Karpas-422 (cell line): ENCODE measurements around the gene CSNK1G1. TPM values are rescaled to one million over a fixed set of nuclear protein-coding genes. Genes with fewer than 3 reads are reported as not detected.
"Not testable (repeated sequence)": the region's sequence is repeated elsewhere in the genome, so short reads cannot be mapped to it uniquely, and the experiment has no call there.

ENCODE experiments used
- DNase-seq: peaks from one replicate; pipeline ENCODE4 v3.0.0-alpha.2; 2015
- H2AFZ ChIP-seq: fragments of 200-600 bp; sonication (generic); 2 replicates; pipeline ENCODE4 v1.6.1; 2014; ENCODE audit warnings: antibody characterized with exemption, low read length, mixed read lengths
- H3K27ac ChIP-seq: fragments of 200-600 bp; sonication (generic); 2 replicates; pipeline ENCODE4 v1.5.1; 2014; ENCODE audit warnings: mild to moderate bottlenecking, low read length, moderate library complexity
- H3K27me3 ChIP-seq: fragments of 200-600 bp; sonication (generic); 2 replicates; pipeline ENCODE4 v1.6.1; 2014; ENCODE audit warnings: low read length, mixed read lengths
- H3K36me3 ChIP-seq: fragments of 200-600 bp; sonication (generic); 2 replicates; pipeline ENCODE4 v1.6.1; 2014; ENCODE audit warnings: low read length, mixed read lengths; ENCODE audit not compliant: insufficient read depth
- H3K4me1 ChIP-seq: fragments of 200-600 bp; sonication (generic); 2 replicates; pipeline ENCODE4 v1.6.1; 2014; ENCODE audit warnings: mild to moderate bottlenecking, low read length, mixed read lengths
- H3K4me2 ChIP-seq: fragments of 200-600 bp; sonication (generic); 2 replicates; pipeline ENCODE4 v1.6.1; 2014; ENCODE audit warnings: low read length, low read depth, mild to moderate bottlenecking; ENCODE audit not compliant: poor library complexity, severe bottlenecking
- H3K4me3 ChIP-seq: fragments of 200-600 bp; sonication (generic); 2 replicates; pipeline ENCODE4 v1.5.1; 2014; ENCODE audit warnings: mild to moderate bottlenecking, antibody characterized with exemption, low read length, mixed read lengths
- H3K79me2 ChIP-seq: fragments of 200-600 bp; sonication (generic); 2 replicates; pipeline ENCODE4 v1.6.1; 2014; ENCODE audit warnings: mild to moderate bottlenecking, low read length, mixed read lengths
- H3K9ac ChIP-seq: fragments of 200-600 bp; sonication (generic); 2 replicates; pipeline ENCODE4 v1.6.0; 2014; ENCODE audit warnings: low read length
- H3K9me2 ChIP-seq: fragments of 200-600 bp; sonication (generic), shearing (Covaris generic); replicated peaks from 2 replicates; pipeline ENCODE4 v1.6.0; 2014; ENCODE audit warnings: mild to moderate bottlenecking, low read length, moderate library complexity; ENCODE audit not compliant: insufficient read depth
- H3K9me3 ChIP-seq: fragments of 300-700, 200-600 bp; sonication (generic); 2 replicates; pipeline ENCODE4 v1.6.1; 2014; ENCODE audit warnings: low read length, mixed read lengths
- H4K20me1 ChIP-seq: fragments of 200-600 bp; sonication (generic); 2 replicates; pipeline ENCODE4 v1.6.1; 2014; ENCODE audit warnings: mild to moderate bottlenecking, antibody characterized with exemption, low read length, low read depth; ENCODE audit not compliant: insufficient read depth
- total RNA-seq: library from RNA; depleted of rRNA; stranded (reverse); fragments of >200 nt; shearing (Covaris generic); gene quantifications from 2 replicates; pipeline ENCODE4 v1.2.3, GENCODE V29; 2014; ENCODE audit warnings: low replicate concordance

The CSNK1G1 gene
- total RNA-seq, 1 experiment from 2014 or later = 37.1 TPM

DNA sequence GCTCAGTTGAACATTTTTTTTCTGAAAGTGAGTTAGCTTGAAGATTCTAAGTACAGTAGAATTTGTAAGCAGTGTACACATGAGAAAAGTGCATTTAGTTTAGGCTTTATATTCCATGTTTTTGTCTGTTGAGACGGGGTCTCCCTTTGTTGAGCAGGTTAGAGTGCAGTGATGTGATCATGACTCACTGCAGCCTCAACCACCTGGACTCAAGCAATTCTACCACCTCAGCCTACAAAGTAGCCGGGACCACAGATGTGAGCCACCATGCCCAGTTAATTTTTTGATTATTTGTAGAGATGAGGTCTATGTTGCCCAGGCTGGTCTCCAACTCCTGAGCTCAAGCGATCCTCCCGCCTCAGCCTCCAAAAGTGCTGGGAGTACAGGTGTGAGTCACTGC, 5.3 kb upstream of the CSNK1G1 start:
- H3K9me3 ChIP-seq = no peaks in the 10 kb centered on the region
- no peak overlapping the region for H2AFZ ChIP-seq
- DNase-seq = no peak
- H3K9ac ChIP-seq = no peak overlapping the region
- H3K9me2 ChIP-seq = no peaks in the 10 kb centered on the region
- peaks cover 22% of the 10 kb centered on the region for H3K4me1 ChIP-seq
- H3K36me3 ChIP-seq = peaks cover 17% of the 10 kb centered on the region
- H3K4me3 ChIP-seq = no peak overlapping the region
- no peaks in the 10 kb centered on the region for H3K27me3 ChIP-seq
- no peak overlapping the region for H3K4me2 ChIP-seq
- peaks cover 5% of the 10 kb centered on the region; the same call in 1 of the 2 replicates for H3K79me2 ChIP-seq
- no peaks in the 10 kb centered on the region for H4K20me1 ChIP-seq
- H3K27ac ChIP-seq = no peak overlapping the region

DNA sequence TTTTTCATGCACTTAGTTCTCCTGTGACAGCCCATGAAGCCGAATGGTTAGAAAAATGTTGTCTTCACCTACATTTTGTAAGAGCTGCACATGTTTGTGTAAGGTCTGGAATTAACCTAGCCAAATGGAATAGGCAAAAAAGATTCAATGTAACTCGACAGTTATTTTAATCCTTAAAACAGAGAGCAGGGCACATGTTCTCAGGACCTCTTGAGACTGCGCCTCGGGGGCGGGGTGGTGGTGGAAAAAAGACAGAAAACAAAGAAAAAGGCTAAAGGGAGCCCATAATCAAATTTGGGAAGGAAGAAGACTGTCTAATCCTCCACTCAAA, 702 bp upstream of the CSNK1G1 start:
- peaks cover 48% of the 10 kb centered on the region for H3K79me2 ChIP-seq
- no peaks in the 10 kb centered on the region for H3K9me2 ChIP-seq
- H3K27me3 ChIP-seq = no peaks in the 10 kb centered on the region
- peak overlapping the region; percentile 49; the same call in 1 of the 2 replicates for H2AFZ ChIP-seq
- H3K36me3 ChIP-seq = no peaks in the 10 kb centered on the region
- H3K4me1 ChIP-seq = peaks cover 34% of the 10 kb centered on the region
- no peak for DNase-seq
- H4K20me1 ChIP-seq = no peaks in the 10 kb centered on the region; the same call in 1 of the 2 replicates
- peak overlapping the region; percentile 98 for H3K4me2 ChIP-seq
- peak overlapping the region; percentile 96 for H3K4me3 ChIP-seq
- peak overlapping the region; percentile 89 for H3K27ac ChIP-seq
- H3K9me3 ChIP-seq = no peaks in the 10 kb centered on the region
- peak overlapping the region; percentile 73 for H3K9ac ChIP-seq

DNA sequence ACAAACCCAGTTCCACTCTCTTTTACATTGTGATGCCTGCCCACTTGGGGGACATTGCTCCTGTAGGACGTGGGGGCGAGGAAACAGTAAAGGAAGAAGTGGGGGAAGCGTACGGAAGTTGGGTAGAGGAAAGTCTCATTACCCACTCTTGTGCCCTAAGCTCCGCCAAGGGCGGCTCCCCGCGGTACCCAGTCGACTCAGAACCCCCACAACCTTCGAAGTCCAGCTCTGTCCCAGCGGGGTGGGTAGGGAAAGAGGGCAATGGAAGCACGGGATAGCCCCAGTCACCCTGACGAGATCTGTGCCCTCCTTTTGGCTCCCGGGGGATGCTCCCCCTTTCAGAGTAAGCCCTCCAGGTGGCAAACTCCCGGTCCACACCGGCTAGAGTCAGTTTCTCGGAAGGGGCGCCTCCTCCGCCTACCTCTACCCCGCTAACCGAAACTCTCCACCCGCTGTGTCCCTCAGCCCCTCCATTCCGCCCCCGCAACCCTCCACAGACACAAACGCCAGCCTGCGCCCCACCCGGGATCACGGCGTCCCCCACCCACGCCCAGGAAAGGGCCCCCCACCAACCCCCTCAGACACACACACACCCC, 527 bp downstream of the CSNK1G1 start:
- peak; percentile 70 for DNase-seq
- Histone ChIP-seq H2AFZ (peak overlapping the region; percentile 63; the same call in 1 of the 2 replicates), H3K27me3 (no peaks in the 10 kb centered on the region), H3K9me2 (no peaks in the 10 kb centered on the region), H3K4me1 (peaks cover 34% of the 10 kb centered on the region), H3K4me3 (peak overlapping the region; percentile 96), H3K4me2 (peak overlapping the region; percentile 98), H3K27ac (peak overlapping the region; percentile 72), H3K9me3 (no peaks in the 10 kb centered on the region), H4K20me1 (no peaks in the 10 kb centered on the region; the same call in 1 of the 2 replicates), H3K79me2 (peaks cover 60% of the 10 kb centered on the region), H3K9ac (peak overlapping the region; percentile 96), H3K36me3 (no peaks in the 10 kb centered on the region)

DNA sequence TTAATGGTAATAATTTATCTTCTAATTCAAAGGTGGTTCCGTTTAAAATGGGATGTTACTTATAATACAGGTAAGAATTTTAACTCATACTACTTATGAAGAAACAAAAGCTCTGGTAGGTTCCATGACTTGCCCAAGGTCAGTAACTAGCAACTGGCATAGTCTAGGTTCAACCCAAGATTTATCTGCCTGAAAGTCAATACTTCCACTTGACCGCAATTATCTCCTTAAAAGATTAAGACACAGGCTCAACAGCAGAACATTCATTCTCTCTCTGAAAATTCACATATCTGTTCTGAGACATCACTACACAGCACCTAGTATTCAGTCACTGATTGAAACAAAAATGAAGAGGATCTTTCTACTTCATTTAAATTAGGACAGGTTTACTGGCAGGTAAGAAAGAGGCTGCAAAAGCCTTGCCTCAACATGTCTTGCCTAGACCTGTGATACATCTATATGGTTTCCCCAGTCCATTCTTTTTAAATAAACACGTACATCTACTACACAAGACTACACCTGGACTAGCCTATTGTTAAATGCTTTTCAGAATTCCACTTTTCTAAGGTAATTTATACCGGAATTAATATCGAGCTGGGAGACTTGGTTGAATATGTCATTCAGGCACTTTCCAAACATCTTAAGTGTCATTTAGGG, 1.2 kb downstream of the CSNK1G1 start:
- Histone ChIP-seq H3K9me2 (no peaks in the 10 kb centered on the region), H3K79me2 (peaks cover 66% of the 10 kb centered on the region), H3K27me3 (no peaks in the 10 kb centered on the region), H3K4me2 (peak overlapping the region; percentile 98), H3K36me3 (no peaks in the 10 kb centered on the region), H4K20me1 (no peaks in the 10 kb centered on the region; the same call in 1 of the 2 replicates), H3K4me3 (peak overlapping the region; percentile 96), H3K9me3 (no peaks in the 10 kb centered on the region), H3K27ac (peak overlapping the region; percentile 72), H3K9ac (peak overlapping the region; percentile 96), H2AFZ (no peak overlapping the region), H3K4me1 (peaks cover 34% of the 10 kb centered on the region)
- no peak for DNase-seq

DNA sequence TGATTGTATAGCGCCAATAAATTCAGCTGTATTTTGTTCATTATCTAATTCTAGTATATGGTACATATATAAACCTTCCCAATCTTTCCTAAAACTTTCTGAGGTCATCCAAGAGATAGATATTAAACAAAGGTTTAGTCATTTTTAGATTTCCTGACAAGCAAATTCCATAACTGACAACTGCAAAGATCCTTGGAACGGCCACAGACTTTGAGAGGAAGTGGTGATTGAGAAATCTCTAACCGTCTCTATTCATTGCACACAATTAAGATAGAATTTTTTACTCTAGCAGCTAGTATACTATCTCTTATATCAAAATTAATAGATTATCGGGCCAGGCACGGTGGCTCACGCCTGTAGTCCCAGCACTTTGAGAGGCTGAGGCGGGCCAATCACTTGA, 4.7 kb downstream of the CSNK1G1 start:
- Histone ChIP-seq H3K36me3 (peaks cover 14% of the 10 kb centered on the region), H3K4me2 (no peak overlapping the region), H3K79me2 (peaks cover 94% of the 10 kb centered on the region), H3K27me3 (no peaks in the 10 kb centered on the region), H3K9me2 (no peaks in the 10 kb centered on the region), H4K20me1 (no peaks in the 10 kb centered on the region; the same call in 1 of the 2 replicates), H3K9me3 (no peaks in the 10 kb centered on the region), H3K9ac (no peak overlapping the region), H3K27ac (no peak overlapping the region), H3K4me3 (no peak overlapping the region), H3K4me1 (peaks cover 12% of the 10 kb centered on the region), H2AFZ (no peak overlapping the region)
- no peak for DNase-seq

DNA sequence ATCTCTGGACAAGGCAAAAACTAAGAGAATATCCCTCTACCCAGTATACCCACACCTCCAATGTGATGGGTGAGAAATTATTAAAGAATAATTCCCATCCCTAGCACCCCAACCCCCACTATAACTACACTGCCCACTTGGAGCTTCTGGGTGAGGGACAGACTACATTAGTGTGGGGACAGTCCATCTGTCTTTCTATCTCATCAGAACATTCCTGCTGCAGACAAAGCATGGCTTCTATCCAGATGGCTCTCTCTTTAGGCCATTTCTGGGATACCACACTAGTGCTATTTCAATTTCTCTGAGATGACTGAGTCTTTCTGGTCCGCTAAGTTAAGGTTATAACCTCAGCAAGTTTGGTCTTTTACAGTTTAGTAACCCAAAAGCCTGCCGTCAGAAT, 6.6 kb downstream of the CSNK1G1 start:
- peaks cover 7% of the 10 kb centered on the region for H3K4me1 ChIP-seq
- no peak overlapping the region for H2AFZ ChIP-seq
- no peak overlapping the region for H3K4me3 ChIP-seq
- no peak overlapping the region for H3K4me2 ChIP-seq
- peaks cover 95% of the 10 kb centered on the region for H3K79me2 ChIP-seq
- no peak for DNase-seq
- no peaks in the 10 kb centered on the region for H3K27me3 ChIP-seq
- no peaks in the 10 kb centered on the region for H4K20me1 ChIP-seq
- H3K9me2 ChIP-seq = no peaks in the 10 kb centered on the region
- no peak overlapping the region for H3K9ac ChIP-seq
- H3K27ac ChIP-seq = no peak overlapping the region
- peaks cover 14% of the 10 kb centered on the region for H3K36me3 ChIP-seq
- H3K9me3 ChIP-seq = no peaks in the 10 kb centered on the region

DNA sequence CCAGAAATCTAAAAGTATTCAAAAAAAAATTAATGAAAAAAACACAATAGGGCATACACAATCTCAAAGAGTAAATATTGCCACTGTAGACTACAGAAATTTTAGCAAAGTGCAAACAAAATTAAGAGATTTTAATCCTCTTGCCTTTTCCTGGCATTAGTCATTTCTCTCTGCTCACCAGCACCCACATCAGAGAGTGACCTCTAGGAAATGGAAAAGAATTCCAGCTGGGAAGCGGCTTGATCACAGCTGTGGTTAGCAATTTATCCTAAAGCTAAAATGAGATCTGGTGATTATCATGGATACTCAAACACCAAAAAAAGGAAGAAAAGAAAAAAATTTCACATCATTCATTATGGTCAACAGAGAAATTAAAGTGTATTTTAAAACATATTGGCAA, 7.5 kb downstream of the CSNK1G1 start:
- H3K9ac ChIP-seq = no peak overlapping the region
- H3K27me3 ChIP-seq = no peaks in the 10 kb centered on the region
- no peak overlapping the region for H3K27ac ChIP-seq
- H3K4me3 ChIP-seq = no peak overlapping the region
- H2AFZ ChIP-seq = no peak overlapping the region
- H3K9me2 ChIP-seq = no peaks in the 10 kb centered on the region
- H3K4me2 ChIP-seq = no peak overlapping the region
- H3K9me3 ChIP-seq = no peaks in the 10 kb centered on the region
- H4K20me1 ChIP-seq = no peaks in the 10 kb centered on the region
- H3K79me2 ChIP-seq = peaks cover 95% of the 10 kb centered on the region
- peaks cover 14% of the 10 kb centered on the region for H3K36me3 ChIP-seq
- peaks cover 5% of the 10 kb centered on the region; the same call in 1 of the 2 replicates for H3K4me1 ChIP-seq
- DNase-seq = no peak

DNA sequence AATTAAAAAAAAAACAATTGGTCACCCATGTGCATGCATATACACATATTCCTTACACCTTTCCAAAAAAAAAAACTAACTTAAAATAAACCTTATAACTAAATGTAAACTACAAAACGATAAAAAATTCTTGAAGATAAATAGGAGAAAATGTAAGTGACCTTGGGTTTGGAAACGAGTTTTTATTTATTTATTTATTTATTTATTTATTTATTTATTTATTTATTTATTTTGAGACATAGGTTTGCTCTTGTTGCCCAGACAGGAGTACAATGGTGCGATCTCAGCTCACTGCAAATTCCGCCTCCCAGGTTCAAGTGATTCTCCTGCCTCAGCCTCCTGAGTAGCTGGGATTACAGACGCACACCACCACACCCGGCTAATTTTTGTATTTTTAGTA, 9.7 kb downstream of the CSNK1G1 start:
- H4K20me1 ChIP-seq, H3K27ac ChIP-seq, H3K4me1 ChIP-seq, H3K4me2 ChIP-seq, H3K27me3 ChIP-seq, DNase-seq, H2AFZ ChIP-seq, H3K9me2 ChIP-seq, H3K9me3 ChIP-seq, H3K4me3 ChIP-seq, H3K9ac ChIP-seq: not testable (repeated sequence)
- peaks cover 26% of the 10 kb centered on the region for H3K36me3 ChIP-seq
- H3K79me2 ChIP-seq = peaks cover 92% of the 10 kb centered on the region
